ENCODE measurements around the gene RAB22A.

RAB22A gene

DNA sequence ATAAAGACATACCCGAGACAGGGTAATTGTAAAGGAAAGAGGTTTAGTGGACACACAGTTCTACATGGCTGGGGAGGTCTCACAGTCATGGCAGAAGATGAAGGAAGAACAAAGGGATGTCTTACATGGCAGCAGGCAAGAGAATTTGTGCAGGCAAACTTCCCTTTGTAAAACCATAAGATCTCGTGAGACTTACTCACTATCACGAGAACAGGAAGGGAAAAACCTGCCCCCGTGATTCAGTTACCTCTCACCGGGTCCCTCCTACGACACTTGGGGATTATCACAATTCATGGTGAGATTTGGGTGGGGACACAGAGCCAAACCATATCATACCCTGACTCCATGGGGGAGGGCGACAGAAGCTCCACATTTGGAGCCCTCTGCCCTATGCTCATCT, 72.1 kb downstream of the RAB22A start:
- DNase-seq (ENCODE audit: low read depth) = no peak
- H3K4me3 ChIP-seq (ENCODE audit: low read depth, low read length) = no peak overlapping the region
- TF ChIP-seq, protein P1, sequence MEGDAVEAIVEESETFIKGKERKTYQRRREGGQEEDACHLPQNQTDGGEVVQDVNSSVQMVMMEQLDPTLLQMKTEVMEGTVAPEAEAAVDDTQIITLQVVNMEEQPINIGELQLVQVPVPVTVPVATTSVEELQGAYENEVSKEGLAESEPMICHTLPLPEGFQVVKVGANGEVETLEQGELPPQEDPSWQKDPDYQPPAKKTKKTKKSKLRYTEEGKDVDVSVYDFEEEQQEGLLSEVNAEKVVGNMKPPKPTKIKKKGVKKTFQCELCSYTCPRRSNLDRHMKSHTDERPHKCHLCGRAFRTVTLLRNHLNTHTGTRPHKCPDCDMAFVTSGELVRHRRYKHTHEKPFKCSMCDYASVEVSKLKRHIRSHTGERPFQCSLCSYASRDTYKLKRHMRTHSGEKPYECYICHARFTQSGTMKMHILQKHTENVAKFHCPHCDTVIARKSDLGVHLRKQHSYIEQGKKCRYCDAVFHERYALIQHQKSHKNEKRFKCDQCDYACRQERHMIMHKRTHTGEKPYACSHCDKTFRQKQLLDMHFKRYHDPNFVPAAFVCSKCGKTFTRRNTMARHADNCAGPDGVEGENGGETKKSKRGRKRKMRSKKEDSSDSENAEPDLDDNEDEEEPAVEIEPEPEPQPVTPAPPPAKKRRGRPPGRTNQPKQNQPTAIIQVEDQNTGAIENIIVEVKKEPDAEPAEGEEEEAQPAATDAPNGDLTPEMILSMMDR (IDR thresholded peaks at IDR 0.05; ENCODE audit: low read depth, low read length, missing control alignments) = no peak

DNA sequence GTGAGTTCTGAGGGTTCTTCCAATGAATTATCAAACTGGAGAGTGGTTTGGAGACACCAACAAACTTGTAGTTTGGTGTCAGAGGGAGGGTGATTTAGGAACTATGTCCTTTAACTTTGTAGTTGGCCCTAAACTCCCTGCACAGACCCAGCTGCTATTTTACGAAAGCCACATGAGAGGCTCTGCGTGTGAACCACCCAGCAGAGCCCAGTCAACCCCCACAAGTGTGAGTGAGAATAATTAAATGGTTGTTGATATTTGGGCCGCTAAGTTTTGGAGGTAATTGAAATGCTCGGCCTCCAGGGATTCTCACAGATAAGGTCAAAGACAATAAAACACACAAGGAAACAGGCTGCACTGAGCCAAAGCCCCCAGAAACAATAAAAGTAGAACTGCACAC, 72.6 kb downstream of the RAB22A start:
- H3K4me3 ChIP-seq (ENCODE audit: low read depth, low read length) = no peak overlapping the region
- TF ChIP-seq, protein P1 (IDR thresholded peaks at IDR 0.05; ENCODE audit: low read depth, low read length, missing control alignments) = no peak
- no peak for DNase-seq (ENCODE audit: low read depth)

DNA sequence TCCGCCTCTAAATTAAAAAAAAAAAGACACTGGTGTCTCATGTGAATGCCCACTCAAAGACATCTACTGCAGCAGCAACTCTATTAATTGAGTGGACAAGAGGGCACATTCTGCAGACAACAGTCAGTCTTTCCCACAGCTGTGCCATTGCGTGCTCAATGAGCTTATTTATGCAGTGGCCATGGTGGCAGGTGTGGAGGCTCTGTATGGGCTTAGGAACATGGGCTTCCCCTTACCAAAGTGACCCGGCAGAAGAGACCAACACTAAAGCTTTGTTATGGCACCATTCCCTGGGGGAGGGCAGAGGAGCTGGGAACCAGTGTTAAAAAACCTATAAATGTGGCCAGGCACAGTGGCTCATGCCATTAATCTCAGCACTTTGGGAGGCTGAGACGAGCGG, 75.3 kb downstream of the RAB22A start:
- TF ChIP-seq, protein P1 (IDR thresholded peaks at IDR 0.05; ENCODE audit: low read depth, low read length, missing control alignments) = no peak
- H3K4me3 ChIP-seq (ENCODE audit: low read depth, low read length) = no peak overlapping the region
- no peak for DNase-seq (ENCODE audit: low read depth)

DNA sequence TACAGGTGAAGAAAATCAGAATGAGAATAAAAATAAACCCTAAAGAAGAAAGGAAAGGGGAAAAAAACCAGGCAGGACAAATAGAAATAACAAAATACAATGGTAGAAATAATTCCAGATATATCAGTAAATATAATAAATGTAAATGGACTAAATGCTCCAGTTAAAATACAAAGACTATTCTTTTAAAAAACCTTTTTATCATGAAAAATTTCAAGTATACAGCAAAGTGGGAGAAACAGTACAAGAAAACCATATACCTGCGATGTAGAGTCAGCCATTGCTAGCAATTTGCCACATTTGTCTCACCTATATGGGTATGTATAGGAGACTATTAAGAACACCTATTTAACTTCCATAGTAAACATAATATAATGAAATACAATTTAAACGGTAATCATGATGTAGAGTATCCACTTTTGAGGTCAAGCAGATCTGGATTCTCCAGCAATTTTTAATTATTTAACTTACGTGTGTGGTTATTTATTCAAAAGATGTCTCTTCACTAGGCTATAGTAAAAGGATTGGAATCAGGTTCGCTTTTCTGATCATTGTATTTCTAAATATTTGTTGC, 78.6 kb downstream of the RAB22A start:
- DNase-seq (ENCODE audit: low read depth) = no peak
- H3K4me3 ChIP-seq (ENCODE audit: low read depth, low read length) = no peak overlapping the region; the same call in 1 of the 2 replicates
- TF ChIP-seq, protein P1 (IDR thresholded peaks at IDR 0.05; ENCODE audit: low read depth, low read length, missing control alignments) = no peak

DNA sequence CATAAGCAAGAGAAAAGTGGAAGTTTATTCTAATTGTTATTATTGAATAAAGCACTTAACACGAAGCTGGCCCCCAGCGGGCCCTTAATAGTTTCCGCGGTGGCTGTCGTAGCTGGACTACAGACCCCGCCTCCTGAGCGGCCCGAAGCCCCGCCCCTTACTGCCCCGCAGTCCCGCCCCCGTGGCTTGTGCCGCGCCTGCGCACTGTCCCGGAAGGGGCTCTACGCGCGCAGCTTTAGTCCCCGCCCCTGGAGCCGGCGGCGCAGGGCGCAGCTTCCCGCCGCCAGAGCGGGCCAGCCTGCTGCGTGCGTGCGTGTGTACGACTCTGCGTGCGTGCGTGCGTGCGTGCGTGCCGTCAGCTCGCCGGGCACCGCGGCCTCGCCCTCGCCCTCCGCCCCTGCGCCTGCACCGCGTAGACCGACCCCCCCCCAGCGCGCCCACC, 79.4 kb downstream of the RAB22A start, which contains the start of gene VAPB:
Gene VAPB, plus strand, starts transcription at position 348 of the 442 bp plus-strand sequence. CDS start 231 bp downstream, outside the sequence.
- peak within 1 kb of the TSS; percentile 71 for H3K4me3 ChIP-seq (ENCODE audit: low read depth, low read length)
- TF ChIP-seq, protein P1 (IDR thresholded peaks at IDR 0.05; ENCODE audit: low read depth, low read length, missing control alignments) = no peak
- DNase-seq (ENCODE audit: low read depth) = peak; percentile 84

DNA sequence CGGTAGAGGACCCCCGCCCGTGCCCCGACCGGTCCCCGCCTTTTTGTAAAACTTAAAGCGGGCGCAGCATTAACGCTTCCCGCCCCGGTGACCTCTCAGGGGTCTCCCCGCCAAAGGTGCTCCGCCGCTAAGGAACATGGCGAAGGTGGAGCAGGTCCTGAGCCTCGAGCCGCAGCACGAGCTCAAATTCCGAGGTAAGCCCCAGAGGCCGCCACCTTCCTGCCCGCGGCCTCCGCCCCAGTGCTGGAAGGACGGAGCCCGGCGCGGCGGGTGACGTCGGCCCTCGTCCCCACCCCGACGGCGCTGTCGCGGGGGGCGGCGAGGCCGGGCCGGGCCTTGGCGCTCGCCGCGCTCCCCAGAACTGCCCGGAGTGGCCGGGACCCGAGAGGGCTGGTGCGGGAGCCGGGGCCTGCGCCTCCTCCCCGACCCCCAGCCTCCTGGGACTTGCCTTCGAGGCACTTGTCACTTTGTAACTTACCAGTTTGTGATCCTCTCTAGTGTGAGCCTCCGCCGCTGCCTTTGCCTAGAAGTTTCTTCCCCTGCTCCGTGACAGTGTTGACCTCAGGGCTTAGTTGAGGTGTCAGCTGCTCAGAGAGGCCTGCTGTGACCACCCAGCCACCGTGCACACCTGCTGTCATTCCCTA, 79.9 kb downstream of the RAB22A start:
- no peak for DNase-seq (ENCODE audit: low read depth)
- H3K4me3 ChIP-seq (ENCODE audit: low read depth, low read length) = peak overlapping the region; percentile 71
- TF ChIP-seq, protein P1 (IDR thresholded peaks at IDR 0.05; ENCODE audit: low read depth, low read length, missing control alignments) = no peak

Data from GM12864 (cell line).